ENCODE data around the gene METTL16. TPM values are rescaled to one million over a fixed set of nuclear protein-coding genes. Genes with fewer than 3 reads are reported as not detected.
A peak's percentile ranks its signal among the peaks of the same experiment; 100 is the strongest.

METTL16 gene
- total and polyA plus RNA-seq, 2 of the 4 experiments (the other 2 are of a cell fraction) = 11.8 to 15.4 TPM

DNA sequence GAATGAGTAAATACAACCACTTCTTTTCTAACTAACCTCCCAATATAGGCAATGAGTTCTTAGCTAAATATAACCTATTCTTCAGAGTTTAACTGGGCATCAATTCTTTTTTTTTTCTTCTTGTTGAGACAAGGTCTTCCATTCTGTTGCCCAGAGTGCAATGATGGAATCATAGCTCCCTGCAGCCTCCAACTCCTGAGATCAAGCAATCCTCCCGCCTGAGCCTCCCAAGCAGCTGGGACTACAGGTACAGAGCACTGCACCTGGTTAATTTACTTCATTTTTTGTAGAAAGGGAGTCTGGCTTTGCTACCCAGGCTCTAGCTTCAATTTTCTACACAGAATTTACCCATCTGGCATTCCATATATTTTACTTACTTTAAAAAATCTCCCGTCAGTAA is 1.1 kb downstream of the METTL16 start:
- H4K20me1 ChIP-seq (ENCODE audit: insufficient read depth, low read length) = no peaks in the 10 kb centered on the region; the same call in 1 of the 2 replicates
- no TSS peak for BruUV-seq (replicated peaks)
- H3K79me1 ChIP-seq (ENCODE audit: low read depth in 1 of 2, low read length in 2 of 2) = peaks cover 21 to 37% of the 10 kb centered on the region in 2 experiments
- H3K4me2 ChIP-seq (ENCODE audit: low read depth, low read length) = peak overlapping the region; percentile 59
- peak overlapping the region; percentile 84; the same call in 1 of the 2 replicates for H3K56ac ChIP-seq (ENCODE audit: extremely low read depth, insufficient read depth, low read length)
- DNase-seq (no peak), ATAC-seq (ENCODE audit: low read depth) (no peak)
- peak overlapping the region; percentile 80 for H2BK5ac ChIP-seq (ENCODE audit: low read depth, low read length, poor library complexity, severe bottlenecking)
- ChIA-PET POLR2A (ENCODE audit: unreplicated experiment) (no interaction called here), CTCF (interaction anchor here (0.6 kb wide), 1 partner anchor 140 kb away, joined by 4 read pairs; no protein-coding TSS in a partner anchor)
- no peaks in the 10 kb centered on the region; the same call in 1 of the 2 replicates for H3K4me1 ChIP-seq (ENCODE audit: control insufficient read depth, insufficient read depth, low read length)
- intact Hi-C loops (cut with micrococcal nuclease) (loop anchor here (2.0 kb wide), 3 partner anchors 50 to 164 kb away; partner anchors contain the start of gene PAFAH1B1), in situ Hi-C loops (cut with MboI; ENCODE audit: low sequenced_read_pairs) (no loop called here), dilution Hi-C loops (cut with HindIII; ENCODE audit: low sequenced_read_pairs, unreplicated experiment) (no loop called here)
- H3K9me1 ChIP-seq (ENCODE audit: insufficient read depth, low read length) = peaks cover 3% of the 10 kb centered on the region
- H3K14ac ChIP-seq (replicated peaks; ENCODE audit: low read depth, low read length) = peak overlapping the region; percentile 89; the same call in 1 of the 2 replicates
- no peak overlapping the region for H3K18ac ChIP-seq (ENCODE audit: low read depth, low read length)
- no peak overlapping the region for H2AFZ ChIP-seq (replicated peaks; ENCODE audit: low read length, poor library complexity)
- H3K9me3 ChIP-seq (ENCODE audit: control insufficient read depth, insufficient read depth, low read length) = no peaks in the 10 kb centered on the region
- peak overlapping the region; percentile 62; the same call in 1 of the 2 replicates for H3K27ac ChIP-seq (ENCODE audit: insufficient read depth, low read length)
- no peak overlapping the region for H3K4ac ChIP-seq (ENCODE audit: low read depth, low read length)
- no peak overlapping the region; the same call in 1 of the 2 replicates for H4K91ac ChIP-seq (ENCODE audit: insufficient read depth, low read depth, low read length)
- H2BK15ac ChIP-seq (ENCODE audit: low read depth, low read length) = no peak overlapping the region
- no peak overlapping the region for H2AK5ac ChIP-seq (ENCODE audit: low read depth, low read length)
- peak overlapping the region; percentile 93 for H3K9ac ChIP-seq (ENCODE audit: low read depth, low read length)
- H4K8ac ChIP-seq (ENCODE audit: low read depth in 2 of 2, low read length in 2 of 2) = peak overlapping the region; percentile 50 to 73; a peak in 2 of 4 replicates
- H3K27me3 ChIP-seq (ENCODE audit: control insufficient read depth, insufficient read depth, low read length) = no peaks in the 10 kb centered on the region
- no peak overlapping the region for H2AK9ac ChIP-seq (replicated peaks; ENCODE audit: low read depth, low read length, poor library complexity)
- no CpG with 5 or more reads among the region's 2 CpGs for WGBS, 2 experiments (ENCODE audit: extremely low coverage in 2 of 2, insufficient read length in 1 of 2)
- no peaks in the 10 kb centered on the region for H3K36me3 ChIP-seq (ENCODE audit: control insufficient read depth, insufficient read depth, low read length)
- H3K23ac ChIP-seq (ENCODE audit: low read depth, low read length) = peak overlapping the region; percentile 94
- H4K5ac ChIP-seq (ENCODE audit: low read depth, low read length) = no peak overlapping the region; the same call in 1 of the 2 replicates
- TF ChIP-seq ELK1 (IDR thresholded peaks at IDR 0.05; ENCODE audit: borderline replicate concordance, low read depth, low read length) (no peak), SMC3 (IDR thresholded peaks at IDR 0.05; ENCODE audit: low read depth, low read length) (no peak), MAFK (IDR thresholded peaks at IDR 0.05; ENCODE audit: low read depth, low read length) (no peak), MXI1 (IDR thresholded peaks at IDR 0.05; ENCODE audit: borderline replicate concordance, low read depth, low read length) (no peak), RAD21 (IDR thresholded peaks at IDR 0.05; ENCODE audit: low read length) (no peak), FOS (IDR thresholded peaks at IDR 0.05; ENCODE audit: low read depth, low read length) (no peak), POLR2A (IDR thresholded peaks at IDR 0.05; ENCODE audit: low read depth, low read length) (no peak), MAZ (IDR thresholded peaks at IDR 0.05; ENCODE audit: borderline replicate concordance, low read depth, low read length) (no peak), CHD1 (IDR thresholded peaks at IDR 0.05; ENCODE audit: low read depth, low read length) (no peak), CEBPB (IDR thresholded peaks at IDR 0.05; ENCODE audit: low read depth, low read length) (no peak), CTCF (conservative IDR thresholded peaks at IDR 0.05; ENCODE audit: low read depth, low read length) (no peak), RFX5 (IDR thresholded peaks at IDR 0.05; ENCODE audit: low read depth, low read length) (no peak), RCOR1 (IDR thresholded peaks at IDR 0.05; ENCODE audit: insufficient replicate concordance, low read length) (no peak), NFE2L2 (IDR thresholded peaks at IDR 0.05; ENCODE audit: low read depth, low read length) (no peak), BHLHE40 (IDR thresholded peaks at IDR 0.05; ENCODE audit: low read depth, low read length) (no peak)
- TF ChIP-seq, protein P1, sequence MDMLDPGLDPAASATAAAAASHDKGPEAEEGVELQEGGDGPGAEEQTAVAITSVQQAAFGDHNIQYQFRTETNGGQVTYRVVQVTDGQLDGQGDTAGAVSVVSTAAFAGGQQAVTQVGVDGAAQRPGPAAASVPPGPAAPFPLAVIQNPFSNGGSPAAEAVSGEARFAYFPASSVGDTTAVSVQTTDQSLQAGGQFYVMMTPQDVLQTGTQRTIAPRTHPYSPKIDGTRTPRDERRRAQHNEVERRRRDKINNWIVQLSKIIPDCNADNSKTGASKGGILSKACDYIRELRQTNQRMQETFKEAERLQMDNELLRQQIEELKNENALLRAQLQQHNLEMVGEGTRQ (IDR thresholded peaks at IDR 0.05; ENCODE audit: low read depth, low read length) = no peak
- H2BK120ac ChIP-seq (ENCODE audit: low read depth, low read length) = no peak overlapping the region
- peak overlapping the region; percentile 66 for H3K4me3 ChIP-seq (ENCODE audit: insufficient read depth, low read depth, low read length)
- no peak overlapping the region for H2BK20ac ChIP-seq (ENCODE audit: low read depth, low read length)
